Activated CD8-positive, alpha-beta T cell treated with anti-CD3 and anti-CD28 coated beads for 36 hours (primary cell): Measurements from ENCODE around the gene FCHO2. TPM values are rescaled to one million over a fixed set of nuclear protein-coding genes. Genes with fewer than 3 reads are reported as not detected.

Experiments
- ATAC-seq: fragments of 200-7000 bp; cut with Tn5 transposase; one replicate; pipeline ENCODE4 v1.10.0; 2021; ENCODE audit warnings: mild to moderate bottlenecking, moderate library complexity
- CTCF ChIA-PET: fragments of 350-600 bp; sonication (Branson Sonifier 250); formaldehyde crosslinking; loops from one replicate; lab custom pipeline; 2021; ENCODE audit warnings: antibody characterized with exemption; lab: Charles Lee
- POLR2A ChIA-PET: fragments of 350-600 bp; sonication (Branson Sonifier 250); formaldehyde crosslinking; loops from one replicate; lab custom pipeline; 2021; ENCODE audit warnings: antibody characterized with exemption; lab: Charles Lee
- DNase-seq: peaks from one replicate; pipeline ENCODE4 v3.0.0-alpha.2; 2020
- H3K27ac Mint-ChIP-seq: one replicate; pipeline ENCODE4 v1.8.0; 2021; ENCODE audit warnings: mild to moderate bottlenecking, mixed read lengths
- H3K27me3 Mint-ChIP-seq: one replicate; pipeline ENCODE4 v1.8.0; 2021; ENCODE audit warnings: mixed read lengths
- H3K36me3 Mint-ChIP-seq: one replicate; pipeline ENCODE4 v1.8.0; 2021; ENCODE audit warnings: low read depth, mixed read lengths
- H3K4me1 Mint-ChIP-seq: one replicate; pipeline ENCODE4 v1.8.0; 2021; ENCODE audit warnings: low read depth, mixed read lengths
- H3K4me3 Mint-ChIP-seq: one replicate; pipeline ENCODE4 v1.8.0; 2021; ENCODE audit warnings: mild to moderate bottlenecking, moderate library complexity, mixed read lengths
- H3K9me3 Mint-ChIP-seq: one replicate; pipeline ENCODE4 v1.8.0; 2021; ENCODE audit warnings: mixed read lengths
- CTCF ChIP-seq: fragments of 200-600 bp; IDR thresholded peaks from one replicate; pipeline ENCODE4 v1.8.0; 2022; ENCODE audit warnings: antibody characterized with exemption, mild to moderate bottlenecking
- intact Hi-C: fragments of 100-400 bp; cut with micrococcal nuclease; formaldehyde crosslinking; loops from one replicate; pipeline ENCODE4 v1.10.0; 2022
- total RNA-seq, 2 experiments: library from RNA; stranded (reverse); gene quantifications; one replicate each; pipeline ENCODE4 v1.2.3, GENCODE V29; 2021

FCHO2 gene
- total RNA-seq, 2 experiments from 2014 or later = 0.32 to 1.0 TPM

GRCh38 chr5:73030531-73030930, 74.7 kb downstream of the FCHO2 start:
- ChIA-PET CTCF (no interaction called here), POLR2A (no interaction called here)
- DNase-seq = no peak
- intact Hi-C loops = no loop called here
- H3K4me1 Mint-ChIP-seq = no peaks in the 10 kb centered on the region
- H3K27ac Mint-ChIP-seq = no peak overlapping the region
- no peaks in the 10 kb centered on the region for H3K27me3 Mint-ChIP-seq
- no peaks in the 10 kb centered on the region for H3K36me3 Mint-ChIP-seq
- no peak for ATAC-seq
- no peaks in the 10 kb centered on the region for H3K9me3 Mint-ChIP-seq
- no peak for TF ChIP-seq CTCF
- no peak overlapping the region for H3K4me3 Mint-ChIP-seq

GRCh38 chr5:73030995-73031394, 75.2 kb downstream of the FCHO2 start:
- intact Hi-C loops = no loop called here
- no peak for TF ChIP-seq CTCF
- ChIA-PET CTCF (no interaction called here), POLR2A (no interaction called here)
- DNase-seq (no peak), ATAC-seq (no peak)
- Mint-ChIP-seq H3K36me3 (no peaks in the 10 kb centered on the region), H3K27ac (no peak overlapping the region), H3K27me3 (no peaks in the 10 kb centered on the region), H3K9me3 (no peaks in the 10 kb centered on the region), H3K4me1 (no peaks in the 10 kb centered on the region), H3K4me3 (no peak overlapping the region)

GRCh38 chr5:73031839-73032238, 76.0 kb downstream of the FCHO2 start:
- Mint-ChIP-seq H3K27me3 (no peaks in the 10 kb centered on the region), H3K27ac (no peak overlapping the region), H3K36me3 (no peaks in the 10 kb centered on the region), H3K4me1 (no peaks in the 10 kb centered on the region), H3K9me3 (no peaks in the 10 kb centered on the region), H3K4me3 (no peak overlapping the region)
- no peak for TF ChIP-seq CTCF
- ChIA-PET POLR2A (no interaction called here), CTCF (no interaction called here)
- intact Hi-C loops = no loop called here
- ATAC-seq (no peak), DNase-seq (no peak)

- Mint-ChIP-seq H3K27ac (no peak overlapping the region), H3K4me1 (no peaks in the 10 kb centered on the region), H3K27me3 (no peaks in the 10 kb centered on the region), H3K9me3 (no peaks in the 10 kb centered on the region), H3K36me3 (no peaks in the 10 kb centered on the region), H3K4me3 (no peak overlapping the region)
- DNase-seq = no peak
- ChIA-PET POLR2A (no interaction called here), CTCF (no interaction called here)
- no peak for TF ChIP-seq CTCF
- no peak for ATAC-seq
- intact Hi-C loops = no loop called here
These were observed 76.8 kb downstream of the FCHO2 start for GRCh38 chr5:73032635-73033034.

GRCh38 chr5:73037545-73037944, 81.7 kb downstream of the FCHO2 start:
- Mint-ChIP-seq H3K27me3 (no peaks in the 10 kb centered on the region), H3K4me3 (no peak overlapping the region), H3K9me3 (no peaks in the 10 kb centered on the region), H3K36me3 (no peaks in the 10 kb centered on the region), H3K27ac (no peak overlapping the region), H3K4me1 (no peaks in the 10 kb centered on the region)
- intact Hi-C loops = no loop called here
- DNase-seq (no peak), ATAC-seq (no peak)
- CTCF ChIA-PET = no interaction called here
- TF ChIP-seq CTCF = no peak
- POLR2A ChIA-PET = no interaction called here
